VCaP (cell line): ENCODE results near the gene DDX49.
"Not testable (repeated sequence)": the region's sequence is repeated elsewhere in the genome, so short reads cannot be mapped to it uniquely, and the experiment has no call there.

Experiments
- H3K27ac ChIP-seq: fragments of 450-650 bp; 2 replicates; pipeline ENCODE4 v1.5.1; 2017
- CTCF ChIP-seq: fragments of 450-650 bp; conservative IDR thresholded peaks from 2 replicates; pipeline ENCODE4 v1.5.1; 2017; ENCODE audit warnings: mild to moderate bottlenecking, moderate library complexity

Gene DDX49

GRCh38 chr19:18897094-18898029, 22.2 kb upstream of the DDX49 start:
- TF ChIP-seq CTCF, result no peak
- no peak overlapping the region for H3K27ac ChIP-seq

GRCh38 chr19:18898081-18898606, 21.4 kb upstream of the DDX49 start:
- H3K27ac ChIP-seq, result no peak overlapping the region
- no peak for TF ChIP-seq CTCF

DNA sequence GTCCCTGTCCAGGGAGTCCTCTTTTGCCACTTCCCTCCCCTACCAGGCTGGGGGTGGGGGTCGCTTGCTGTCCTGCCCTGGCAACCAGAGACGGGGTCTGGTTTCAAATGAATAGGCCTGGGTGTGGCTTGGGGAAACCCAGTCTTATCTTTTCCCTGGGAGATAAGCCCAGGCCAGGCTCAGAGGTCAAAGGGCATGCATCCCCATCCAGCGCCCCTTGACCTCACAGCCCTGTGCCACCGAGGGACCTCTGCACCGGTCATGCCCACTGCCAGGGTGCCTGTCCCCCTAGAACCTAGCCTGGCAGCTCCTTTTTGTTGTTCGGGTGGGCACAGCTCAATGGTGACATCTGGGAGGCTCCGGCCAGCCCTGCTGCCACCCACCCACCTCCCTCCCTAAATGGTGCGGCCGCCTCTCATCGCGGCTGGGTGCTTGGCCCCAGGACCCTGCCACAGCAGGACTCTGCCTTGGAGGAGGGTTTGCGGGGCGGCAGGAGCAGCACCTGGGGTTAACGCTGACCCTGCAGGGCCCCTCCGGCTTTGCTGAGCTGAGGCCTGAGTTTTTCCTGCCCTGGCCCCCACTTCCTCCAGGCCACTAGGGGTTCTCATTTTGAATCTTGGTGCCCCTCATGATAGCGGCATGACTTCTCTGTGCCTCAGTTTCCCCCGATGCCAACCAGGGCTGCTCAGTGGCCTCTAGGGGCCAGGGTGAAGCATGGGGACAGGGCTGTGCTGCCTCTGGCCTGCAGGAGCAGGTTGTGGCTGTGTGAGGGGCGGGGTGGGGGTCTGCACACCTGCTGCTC, 20.7 kb upstream of the DDX49 start:
- no peak for TF ChIP-seq CTCF
- no peak overlapping the region for H3K27ac ChIP-seq

DNA sequence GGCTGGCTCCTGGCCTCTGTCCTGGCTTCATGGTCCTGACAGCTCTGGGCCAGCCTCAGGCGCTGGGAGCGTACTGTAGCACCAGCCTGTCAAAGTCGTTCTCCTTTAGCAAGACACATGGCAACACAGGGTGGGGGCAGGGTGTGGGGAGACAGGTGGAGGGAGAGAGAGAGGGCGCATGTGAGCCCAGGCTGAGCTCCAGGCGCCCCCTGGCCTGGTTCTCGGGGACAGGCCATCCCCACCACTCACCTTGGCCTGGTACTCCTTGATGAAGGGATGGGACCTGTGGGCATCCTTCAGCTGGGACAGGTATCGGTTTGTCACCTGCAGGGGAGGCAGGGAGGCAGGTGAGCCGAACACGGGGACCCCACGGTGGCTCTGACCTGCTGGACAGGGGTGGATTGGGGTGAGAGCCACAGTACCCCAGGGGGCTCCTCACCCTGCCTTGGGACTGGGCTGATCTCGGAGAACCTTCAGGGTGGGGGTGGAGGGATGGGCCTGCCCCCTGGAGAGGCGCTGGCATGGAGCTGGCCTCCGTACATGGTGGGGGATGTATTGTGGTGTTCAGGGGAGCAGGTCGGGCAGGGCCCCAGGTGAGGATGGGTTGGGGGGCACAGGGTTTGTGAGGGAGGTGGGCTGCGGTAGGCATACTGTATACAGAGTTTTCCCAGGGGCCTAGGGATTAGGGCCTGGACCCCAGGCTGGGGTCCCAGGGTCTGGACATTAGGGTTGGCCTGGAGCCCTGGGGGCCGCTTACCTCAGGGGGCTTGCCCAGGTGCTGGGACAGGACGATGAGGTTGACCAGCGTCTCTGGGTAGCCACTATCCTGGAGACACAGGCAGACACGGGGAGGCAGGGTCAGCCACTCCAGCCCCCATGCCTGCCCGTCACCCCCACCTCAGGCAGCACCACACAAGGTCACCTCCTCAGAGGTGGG, 19.6 kb upstream of the DDX49 start:
- H3K27ac ChIP-seq, result no peak overlapping the region
- no peak for TF ChIP-seq CTCF

DNA sequence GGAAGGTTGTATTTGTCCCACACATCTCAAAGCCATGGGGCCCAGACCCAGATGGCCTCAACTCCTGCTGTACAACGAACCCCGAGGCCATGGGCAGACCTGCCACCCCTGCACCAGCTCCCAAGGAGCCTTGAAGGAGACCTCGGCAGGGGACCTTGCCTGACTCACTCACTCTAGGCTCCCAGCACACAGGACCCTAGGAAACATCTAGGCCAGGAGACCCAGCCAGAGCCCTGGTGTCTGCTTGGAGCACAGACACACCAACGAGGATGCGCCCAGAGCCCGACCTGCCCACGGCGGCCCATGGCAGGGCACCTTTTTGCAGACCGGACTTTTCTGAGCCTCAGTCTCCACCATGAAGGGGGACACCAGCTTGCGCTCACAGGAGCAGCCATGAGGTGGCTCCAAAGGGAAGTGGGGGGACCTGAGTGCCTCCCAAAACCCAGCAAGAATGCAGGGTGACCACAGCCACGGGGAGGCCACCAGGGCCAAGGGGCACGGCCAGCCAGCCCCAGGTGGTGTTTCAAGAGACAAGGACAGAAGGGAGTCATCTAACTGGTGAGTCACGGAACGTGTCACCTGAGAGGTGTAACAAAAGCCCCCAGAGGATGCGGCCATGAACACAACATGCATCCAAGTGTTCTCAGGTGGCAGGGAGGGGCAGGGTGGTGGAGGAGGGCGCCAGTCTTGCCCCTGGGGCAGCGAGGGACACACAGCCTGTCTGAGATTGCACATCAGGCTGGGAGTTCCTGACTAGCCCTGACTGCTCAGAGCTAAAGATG, 18.6 kb upstream of the DDX49 start:
- TF ChIP-seq CTCF, result no peak

GRCh38 chr19:18901491-18901890, 18.0 kb upstream of the DDX49 start:
- TF ChIP-seq CTCF, result no peak
- H3K27ac ChIP-seq, result no peak overlapping the region

More for the DNA sequence above, 18.6 kb upstream of the DDX49 start:
- no peak overlapping the region for H3K27ac ChIP-seq

GRCh38 chr19:18902519-18902918, 17.0 kb upstream of the DDX49 start:
- H3K27ac ChIP-seq, result not testable (repeated sequence)
